ENCODE measurements around the gene PPM1N. TPM values are rescaled to one million over a fixed set of nuclear protein-coding genes. Genes with fewer than 3 reads are reported as not detected.
A peak's percentile ranks its signal among the peaks of the same experiment; 100 is the strongest.

The PPM1N gene
- total and polyA plus RNA-seq, 2 of the 13 experiments (the other 11 are each of a cell fraction or from before 2014, with no cell fraction given), result 0.31 to 1.8 TPM

DNA sequence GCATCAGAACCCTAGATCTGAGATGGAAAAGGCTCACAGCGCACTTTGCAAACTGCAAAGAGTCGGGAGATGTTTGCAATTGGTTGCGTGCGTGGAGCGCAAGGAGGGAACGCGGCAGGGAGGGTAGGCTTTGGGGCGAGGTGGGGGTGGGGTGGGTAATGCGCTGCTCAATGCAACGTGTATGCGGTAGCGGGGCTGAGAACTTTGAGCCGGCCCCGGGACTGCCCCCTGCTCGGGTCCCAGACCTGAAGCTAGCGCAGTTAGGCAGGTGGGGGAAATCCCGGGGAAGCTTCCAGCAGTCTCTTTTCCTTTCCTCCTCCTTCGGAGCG, 29.5 kb upstream of the PPM1N start:
- ChIA-PET CTCF (ENCODE audit: low intra/inter-chr PET ratio, low total read pairs) (no interaction called here), POLR2A (interaction anchor here (1.0 to 4.1 kb wide), 8 partner anchors 10 to 209 kb away, joined by 3 to 40 read pairs (median 8); partner anchors contain the start of gene ERCC1)
- TSS peak; percentile 96 for BruUV-seq (replicated peaks)
- H3K27me3 ChIP-seq (ENCODE audit: control insufficient read depth in 1 of 2, insufficient read depth in 2 of 2, low read length in 2 of 2), result peaks cover 0 to 3% of the 10 kb centered on the region in 2 experiments; a peak in 2 of 5 replicates
- peak overlapping the region; percentile 94 for H3K9ac ChIP-seq (ENCODE audit: insufficient read depth, low read depth, low read length)
- no peaks in the 10 kb centered on the region for H3K36me3 ChIP-seq (replicated peaks in 1 of 2; ENCODE audit: control insufficient read depth in 1 of 2, insufficient read depth in 2 of 2, low read length in 2 of 2)
- peak overlapping the region; percentile 99 for H3K4me2 ChIP-seq (ENCODE audit: low read depth, low read length)
- H3K9me3 ChIP-seq (ENCODE audit: low read length), result no peaks in the 10 kb centered on the region
- peak overlapping the region; percentile 76 to 91 (median 89) for H3K4me3 ChIP-seq (replicated peaks in 1 of 3; ENCODE audit: insufficient read depth in 1 of 3, low read depth in 2 of 3, low read length in 3 of 3)
- ATAC-seq (peak; percentile 55), DNase-seq (ENCODE audit: low spot score) (no peak), FAIRE-seq (no peak)
- no peaks in the 10 kb centered on the region for H3K79me2 ChIP-seq (ENCODE audit: insufficient read depth, low read length)
- peak overlapping the region; percentile 96 for H3K27ac ChIP-seq (ENCODE audit: extremely low read length, insufficient read depth, low read length)
- 2% methylated on average over 9 of the region's 19 CpGs for WGBS (ENCODE audit: low lambda C conversion rate)
- H4K20me1 ChIP-seq (ENCODE audit: insufficient read depth, low read length), result peaks cover 5% of the 10 kb centered on the region; the same call in 1 of the 2 replicates
- no peak overlapping the region for H2AFZ ChIP-seq (ENCODE audit: low read length)
- intact Hi-C loops (cut with micrococcal nuclease; ENCODE audit: unreplicated experiment) (no loop called here), in situ Hi-C loops (cut with HindIII; ENCODE audit: extremely low pct_ligation_motif_present, low pct_unique_long_range_greater_than_20kb) (no loop called here)
- peaks cover 28% of the 10 kb centered on the region for H3K4me1 ChIP-seq (ENCODE audit: insufficient read depth, low read length)
- TF ChIP-seq ATAD3A (CRISPR knock-in tag; IDR thresholded peaks at IDR 0.05), result no peak
- no peak for TF ChIP-seq MAZ (IDR thresholded peaks at IDR 0.05; ENCODE audit: borderline replicate concordance, low read depth, low read length)
- TF ChIP-seq MAZ (CRISPR knock-in tag; IDR thresholded peaks at IDR 0.05; ENCODE audit: low read depth), result no peak
- no peak for TF ChIP-seq FOXA1 (IDR thresholded peaks at IDR 0.05)
- no peak for TF ChIP-seq FOXA1 (CRISPR knock-in tag; IDR thresholded peaks at IDR 0.05)
- TF ChIP-seq ZMYM2 (CRISPR knock-in tag; IDR thresholded peaks at IDR 0.05), result 0 out of 2 replicates have a peak, but pooled peaks have one; percentile 46
- peak; percentile 22; the same call in 1 of the 2 replicates for TF ChIP-seq HNF4G (IDR thresholded peaks at IDR 0.05; ENCODE audit: borderline replicate concordance, low read depth, low read length)
- TF ChIP-seq HNF4G (CRISPR knock-in tag; IDR thresholded peaks at IDR 0.05; ENCODE audit: borderline replicate concordance, low read depth), result no peak
- TF ChIP-seq ZNF891 (CRISPR knock-in tag; IDR thresholded peaks at IDR 0.05), result peak; percentile 5; the same call in 1 of the 2 replicates
- 0 out of 2 replicates have a peak, but pooled peaks have one; percentile 19 for TF ChIP-seq GZF1 (CRISPR knock-in tag; IDR thresholded peaks at IDR 0.05)
- TF ChIP-seq ZSCAN31 (CRISPR knock-in tag; IDR thresholded peaks at IDR 0.05; ENCODE audit: low read depth), result no peak
- TF ChIP-seq SUZ12 (IDR thresholded peaks at IDR 0.05; ENCODE audit: low read depth, low read length), result no peak
- TF ChIP-seq, protein P1, sequence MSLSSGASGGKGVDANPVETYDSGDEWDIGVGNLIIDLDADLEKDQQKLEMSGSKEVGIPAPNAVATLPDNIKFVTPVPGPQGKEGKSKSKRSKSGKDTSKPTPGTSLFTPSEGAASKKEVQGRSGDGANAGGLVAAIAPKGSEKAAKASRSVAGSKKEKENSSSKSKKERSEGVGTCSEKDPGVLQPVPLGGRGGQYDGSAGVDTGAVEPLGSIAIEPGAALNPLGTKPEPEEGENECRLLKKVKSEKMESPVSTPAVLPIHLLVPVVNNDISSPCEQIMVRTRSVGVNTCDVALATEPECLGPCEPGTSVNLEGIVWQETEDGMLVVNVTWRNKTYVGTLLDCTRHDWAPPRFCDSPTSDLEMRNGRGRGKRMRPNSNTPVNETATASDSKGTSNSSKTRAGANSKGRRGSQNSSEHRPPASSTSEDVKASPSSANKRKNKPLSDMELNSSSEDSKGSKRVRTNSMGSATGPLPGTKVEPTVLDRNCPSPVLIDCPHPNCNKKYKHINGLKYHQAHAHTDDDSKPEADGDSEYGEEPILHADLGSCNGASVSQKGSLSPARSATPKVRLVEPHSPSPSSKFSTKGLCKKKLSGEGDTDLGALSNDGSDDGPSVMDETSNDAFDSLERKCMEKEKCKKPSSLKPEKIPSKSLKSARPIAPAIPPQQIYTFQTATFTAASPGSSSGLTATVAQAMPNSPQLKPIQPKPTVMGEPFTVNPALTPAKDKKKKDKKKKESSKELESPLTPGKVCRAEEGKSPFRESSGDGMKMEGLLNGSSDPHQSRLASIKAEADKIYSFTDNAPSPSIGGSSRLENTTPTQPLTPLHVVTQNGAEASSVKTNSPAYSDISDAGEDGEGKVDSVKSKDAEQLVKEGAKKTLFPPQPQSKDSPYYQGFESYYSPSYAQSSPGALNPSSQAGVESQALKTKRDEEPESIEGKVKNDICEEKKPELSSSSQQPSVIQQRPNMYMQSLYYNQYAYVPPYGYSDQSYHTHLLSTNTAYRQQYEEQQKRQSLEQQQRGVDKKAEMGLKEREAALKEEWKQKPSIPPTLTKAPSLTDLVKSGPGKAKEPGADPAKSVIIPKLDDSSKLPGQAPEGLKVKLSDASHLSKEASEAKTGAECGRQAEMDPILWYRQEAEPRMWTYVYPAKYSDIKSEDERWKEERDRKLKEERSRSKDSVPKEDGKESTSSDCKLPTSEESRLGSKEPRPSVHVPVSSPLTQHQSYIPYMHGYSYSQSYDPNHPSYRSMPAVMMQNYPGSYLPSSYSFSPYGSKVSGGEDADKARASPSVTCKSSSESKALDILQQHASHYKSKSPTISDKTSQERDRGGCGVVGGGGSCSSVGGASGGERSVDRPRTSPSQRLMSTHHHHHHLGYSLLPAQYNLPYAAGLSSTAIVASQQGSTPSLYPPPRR (CRISPR knock-in tag; IDR thresholded peaks at IDR 0.05; ENCODE audit: borderline replicate concordance), result no peak
- TF ChIP-seq SNAI1 (CRISPR knock-in tag; IDR thresholded peaks at IDR 0.05; ENCODE audit: borderline replicate concordance), result 0 out of 2 replicates have a peak, but pooled peaks have one; percentile 45
- TF ChIP-seq ZMYM4 (CRISPR knock-in tag; IDR thresholded peaks at IDR 0.05), result no peak
- TF ChIP-seq HOXA5 (CRISPR knock-in tag; IDR thresholded peaks at IDR 0.05), result 0 out of 2 replicates have a peak, but pooled peaks have one; percentile 35
- TF ChIP-seq ZZZ3 (CRISPR knock-in tag; IDR thresholded peaks at IDR 0.05; ENCODE audit: borderline replicate concordance), result no peak
- TF ChIP-seq FOXO1 (CRISPR knock-in tag; IDR thresholded peaks at IDR 0.05), result peak; percentile 26; the same call in 1 of the 2 replicates
- no peak for TF ChIP-seq NONO (IDR thresholded peaks at IDR 0.05)
- peak; percentile 44 for TF ChIP-seq NONO (CRISPR knock-in tag; conservative IDR thresholded peaks at IDR 0.05)
- TF ChIP-seq NR1H2 (CRISPR knock-in tag; IDR thresholded peaks at IDR 0.05; ENCODE audit: borderline replicate concordance, low read depth), result no peak
- TF ChIP-seq ZFP82 (CRISPR knock-in tag; IDR thresholded peaks at IDR 0.05; ENCODE audit: borderline replicate concordance), result 0 out of 2 replicates have a peak, but pooled peaks have one; percentile 41
- TF ChIP-seq NFKBIZ (CRISPR knock-in tag; IDR thresholded peaks at IDR 0.05), result no peak
- TF ChIP-seq ARID2 (CRISPR knock-in tag; IDR thresholded peaks at IDR 0.05; ENCODE audit: borderline replicate concordance), result no peak
- no peak for TF ChIP-seq RFX1 (IDR thresholded peaks at IDR 0.05)
